ENCODE measurements around the gene C12orf50.

GRCh38 chr12:87930627-87931026 lies 98.6 kb downstream of the C12orf50 start:
- no peak for TF ChIP-seq TAF1 (IDR thresholded peaks at IDR 0.05; ENCODE audit: low read depth)
- TF ChIP-seq, protein P1, sequence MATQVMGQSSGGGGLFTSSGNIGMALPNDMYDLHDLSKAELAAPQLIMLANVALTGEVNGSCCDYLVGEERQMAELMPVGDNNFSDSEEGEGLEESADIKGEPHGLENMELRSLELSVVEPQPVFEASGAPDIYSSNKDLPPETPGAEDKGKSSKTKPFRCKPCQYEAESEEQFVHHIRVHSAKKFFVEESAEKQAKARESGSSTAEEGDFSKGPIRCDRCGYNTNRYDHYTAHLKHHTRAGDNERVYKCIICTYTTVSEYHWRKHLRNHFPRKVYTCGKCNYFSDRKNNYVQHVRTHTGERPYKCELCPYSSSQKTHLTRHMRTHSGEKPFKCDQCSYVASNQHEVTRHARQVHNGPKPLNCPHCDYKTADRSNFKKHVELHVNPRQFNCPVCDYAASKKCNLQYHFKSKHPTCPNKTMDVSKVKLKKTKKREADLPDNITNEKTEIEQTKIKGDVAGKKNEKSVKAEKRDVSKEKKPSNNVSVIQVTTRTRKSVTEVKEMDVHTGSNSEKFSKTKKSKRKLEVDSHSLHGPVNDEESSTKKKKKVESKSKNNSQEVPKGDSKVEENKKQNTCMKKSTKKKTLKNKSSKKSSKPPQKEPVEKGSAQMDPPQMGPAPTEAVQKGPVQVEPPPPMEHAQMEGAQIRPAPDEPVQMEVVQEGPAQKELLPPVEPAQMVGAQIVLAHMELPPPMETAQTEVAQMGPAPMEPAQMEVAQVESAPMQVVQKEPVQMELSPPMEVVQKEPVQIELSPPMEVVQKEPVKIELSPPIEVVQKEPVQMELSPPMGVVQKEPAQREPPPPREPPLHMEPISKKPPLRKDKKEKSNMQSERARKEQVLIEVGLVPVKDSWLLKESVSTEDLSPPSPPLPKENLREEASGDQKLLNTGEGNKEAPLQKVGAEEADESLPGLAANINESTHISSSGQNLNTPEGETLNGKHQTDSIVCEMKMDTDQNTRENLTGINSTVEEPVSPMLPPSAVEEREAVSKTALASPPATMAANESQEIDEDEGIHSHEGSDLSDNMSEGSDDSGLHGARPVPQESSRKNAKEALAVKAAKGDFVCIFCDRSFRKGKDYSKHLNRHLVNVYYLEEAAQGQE (IDR thresholded peaks at IDR 0.05; ENCODE audit: borderline replicate concordance): no peak
- TF ChIP-seq RAD21 (conservative IDR thresholded peaks at IDR 0.05): no peak
- TF ChIP-seq, protein P2, sequence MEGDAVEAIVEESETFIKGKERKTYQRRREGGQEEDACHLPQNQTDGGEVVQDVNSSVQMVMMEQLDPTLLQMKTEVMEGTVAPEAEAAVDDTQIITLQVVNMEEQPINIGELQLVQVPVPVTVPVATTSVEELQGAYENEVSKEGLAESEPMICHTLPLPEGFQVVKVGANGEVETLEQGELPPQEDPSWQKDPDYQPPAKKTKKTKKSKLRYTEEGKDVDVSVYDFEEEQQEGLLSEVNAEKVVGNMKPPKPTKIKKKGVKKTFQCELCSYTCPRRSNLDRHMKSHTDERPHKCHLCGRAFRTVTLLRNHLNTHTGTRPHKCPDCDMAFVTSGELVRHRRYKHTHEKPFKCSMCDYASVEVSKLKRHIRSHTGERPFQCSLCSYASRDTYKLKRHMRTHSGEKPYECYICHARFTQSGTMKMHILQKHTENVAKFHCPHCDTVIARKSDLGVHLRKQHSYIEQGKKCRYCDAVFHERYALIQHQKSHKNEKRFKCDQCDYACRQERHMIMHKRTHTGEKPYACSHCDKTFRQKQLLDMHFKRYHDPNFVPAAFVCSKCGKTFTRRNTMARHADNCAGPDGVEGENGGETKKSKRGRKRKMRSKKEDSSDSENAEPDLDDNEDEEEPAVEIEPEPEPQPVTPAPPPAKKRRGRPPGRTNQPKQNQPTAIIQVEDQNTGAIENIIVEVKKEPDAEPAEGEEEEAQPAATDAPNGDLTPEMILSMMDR (IDR thresholded peaks at IDR 0.05; ENCODE audit: poor library complexity, severe bottlenecking): no peak
- TF ChIP-seq EP300 (conservative IDR thresholded peaks at IDR 0.05; ENCODE audit: poor library complexity, severe bottlenecking): no peak
- TF ChIP-seq SMC3 (conservative IDR thresholded peaks at IDR 0.05; ENCODE audit: poor library complexity): no peak
- no peak for TF ChIP-seq EZH2 (IDR thresholded peaks at IDR 0.05; ENCODE audit: borderline replicate concordance, insufficient read depth, low read length, poor library complexity, severe bottlenecking)
- no peak for TF ChIP-seq POLR2AphosphoS5 (IDR thresholded peaks at IDR 0.05)
